Spleen (tissue), 11 donors: ENCODE results near the gene LARP4. TPM values are rescaled to one million over a fixed set of nuclear protein-coding genes. Genes with fewer than 3 reads are reported as not detected.
"Not testable (repeated sequence)": the region's sequence is repeated elsewhere in the genome, so short reads cannot be mapped to it uniquely, and the experiment has no call there.

Experiments used
- DNase-seq: peaks from one replicate; pipeline ENCODE4 v3.0.0-alpha.2; 2020
- H3K27ac ChIP-seq, 8 donors: fragments of 200-600 bp; sonication (generic) in 7 of 8; 1 replicate in 4 of 8; 2 replicates in 4 of 8; pipeline versions ENCODE4 v1.5.0 to v1.8.0; 2016 to 2021; ENCODE audit warnings: inconsistent platforms in 4 of 8, mild to moderate bottlenecking in 4 of 8, moderate library complexity in 1 of 8
- H3K27me3 ChIP-seq, 7 donors: fragments of 200-600 bp; sonication (generic) in 6 of 7; replicated peaks in 1 of 7; 1 replicate in 4 of 7; 2 replicates in 3 of 7; pipeline versions ENCODE4 v1.5.0 to v1.8.0; 2016 to 2021; ENCODE audit warnings: inconsistent platforms in 3 of 7, mild to moderate bottlenecking in 1 of 7
- H3K36me3 ChIP-seq, 6 donors: fragments of 200-600 bp; sonication (generic) in 5 of 6; 1 replicate in 4 of 6; 2 replicates in 2 of 6; pipeline versions ENCODE4 v1.5.0 to v1.8.0; 2016 to 2021; ENCODE audit warnings: inconsistent platforms in 2 of 6
- H3K4me1 ChIP-seq, 6 donors: fragments of 200-600 bp; sonication (generic) in 5 of 6; 1 replicate in 3 of 6; 2 replicates in 3 of 6; pipeline versions ENCODE4 v1.5.0 to v1.8.0; 2016 to 2021; ENCODE audit warnings: inconsistent platforms in 3 of 6
- H3K4me3 ChIP-seq, 8 donors: fragments of 200-600 bp; sonication (generic) in 7 of 8; 1 replicate in 4 of 8; 2 replicates in 4 of 8; pipeline versions ENCODE4 v1.5.0 to v1.8.0; 2016 to 2021; ENCODE audit warnings: inconsistent platforms in 4 of 8, mild to moderate bottlenecking in 4 of 8, moderate library complexity in 2 of 8
- H3K9me3 ChIP-seq, 8 donors: fragments of 200-600 bp; sonication (generic) in 7 of 8; 1 replicate in 4 of 8; 2 replicates in 4 of 8; pipeline versions ENCODE4 v1.5.0 to v1.8.0; 2016 to 2021; ENCODE audit warnings: inconsistent platforms in 4 of 8
- CTCF ChIP-seq, 11 experiments: fragments of 200-600 bp in 7 of 11; fragments of 450-650 bp in 4 of 11; sonication (generic) in 4 of 11; IDR thresholded peaks in 8 of 11; conservative IDR thresholded peaks in 3 of 11; 1 replicate in 7 of 11; 2 replicates in 4 of 11; pipeline versions ENCODE4 v1.4.0 to v1.8.0; 2016 to 2021; ENCODE audit warnings: antibody characterized with exemption in 11 of 11, inconsistent platforms in 4 of 11, mild to moderate bottlenecking in 1 of 11
- POLR2A ChIP-seq, 3 donors: fragments of 450-650 bp; IDR thresholded peaks; one replicate each; pipeline ENCODE4 v1.5.1; 2017; ENCODE audit warnings: antibody characterized with exemption in 3 of 3, mild to moderate bottlenecking in 1 of 3
- POLR2AphosphoS5 ChIP-seq, 3 donors: sonication (generic); formaldehyde crosslinking; IDR thresholded peaks; one replicate each; pipeline ENCODE4 v1.5.1; 2017; ENCODE audit warnings: antibody characterized with exemption in 3 of 3
- WGBS, 5 donors: extraction: QIAGEN DNeasy Blood & Tissue Kit in 3 of 5; methylation state at CpG; one replicate each; pipeline versions ENCODE4 v1.1.5 to v1.1.7; 2013 to 2018; 5-methylcytosine and 5-hydroxymethylcytosine counted together
- intact Hi-C: fragments of 100-400 bp; cut with DNase I; formaldehyde crosslinking; loops from one replicate; pipeline ENCODE4 v1.15.0; 2023; ENCODE audit warnings: low total_unique reads
- polyA plus RNA-seq, 3 donors: library from polyadenylated mRNA; stranded (reverse); fragments of 200-250 nt; gene quantifications; one replicate each; pipeline ENCODE4 v1.2.1, GENCODE V29; 2013
- total RNA-seq, 7 donors: library from RNA; depleted of rRNA in 3 of 7; stranded (reverse); fragments of >200 nt in 3 of 7; fragmentation: NEBNext Ultra II Directional in 4 of 7; extraction: Animal tissue kit (Norgen Biotek cat#: 25700) in 4 of 7; gene quantifications; one replicate each; pipeline versions ENCODE4 v1.1.0 to v1.2.1, GENCODE V29; 2016 to 2021
- donor health status: healthy with polysubstance abuse.
- donor health status: DM: no; HTN: no; CAD: no; lungs with moderate emphysema.
- donor health status: DM: no; HTN: no; CAD: no.
- donor health status: Bipolar disorder and iron deficiency.
- donor health status: healthy.
- donor health status: DM: no; HTN: no; CAD: no.
- donor health status: DM: yes; HTN: yes; CAD: no.

Gene LARP4
- total and polyA plus RNA-seq, 10 donors = 4.7 to 55.8 (median 46.0) TPM

GRCh38 chr12:50517421-50518048, 116.8 kb downstream of the LARP4 start:
- H3K4me1 ChIP-seq = peaks cover 46 to 100% (median 91%) of the 10 kb centered on the region in 6 donors
- 4 to 16% (median 8%) methylated on average over 3 of the region's 3 CpGs for WGBS, 5 donors
- H3K27me3 ChIP-seq = no peaks in the 10 kb centered on the region
- TF ChIP-seq CTCF (IDR thresholded peaks at IDR 0.05 in 8 of 11, conservative IDR thresholded peaks at IDR 0.05 in 3 of 11) (peak in 1 of 11 experiments; percentile 19), POLR2A (IDR thresholded peaks at IDR 0.05) (no peak), POLR2AphosphoS5 (IDR thresholded peaks at IDR 0.05) (peak in 1 of 3 donors; percentile 22)
- no peaks in the 10 kb centered on the region for H3K36me3 ChIP-seq
- H3K4me3 ChIP-seq = peak overlapping the region in 1 of 8 donors; percentile 39
- H3K27ac ChIP-seq = peak overlapping the region; percentile 51 to 92 (median 88)
- no peaks in the 10 kb centered on the region for H3K9me3 ChIP-seq
- DNase-seq = no peak
- intact Hi-C loops = no loop called here

- Histone ChIP-seq H3K36me3 (no peaks in the 10 kb centered on the region), H3K4me1 (peaks cover 46 to 97% (median 87%) of the 10 kb centered on the region in 6 donors), H3K27me3 (no peaks in the 10 kb centered on the region), H3K27ac (peak overlapping the region; percentile 51 to 92 (median 88)), H3K9me3 (no peaks in the 10 kb centered on the region), H3K4me3 (peak overlapping the region in 1 of 8 donors; percentile 39)
- 68 to 85% (median 77%) methylated on average over 11 of the region's 11 CpGs for WGBS, 5 donors
- TF ChIP-seq CTCF (IDR thresholded peaks at IDR 0.05 in 8 of 11, conservative IDR thresholded peaks at IDR 0.05 in 3 of 11) = no peak
- TF ChIP-seq POLR2A (IDR thresholded peaks at IDR 0.05) = no peak
- TF ChIP-seq POLR2AphosphoS5 (IDR thresholded peaks at IDR 0.05) = no peak
- peak; percentile 81 for DNase-seq
- intact Hi-C loops = no loop called here
Observed at GRCh38 chr12:50518090-50518489, 117.4 kb downstream of the LARP4 start.

- H3K36me3 ChIP-seq = peaks cover 0 to 2% (median 0%) of the 10 kb centered on the region in 6 donors
- TF ChIP-seq CTCF (IDR thresholded peaks at IDR 0.05 in 8 of 11, conservative IDR thresholded peaks at IDR 0.05 in 3 of 11) (no peak), POLR2A (IDR thresholded peaks at IDR 0.05) (no peak), POLR2AphosphoS5 (IDR thresholded peaks at IDR 0.05) (no peak)
- 75 to 91% (median 81%) methylated on average over 1 of the region's 1 CpG for WGBS, 5 donors
- no peaks in the 10 kb centered on the region for H3K9me3 ChIP-seq
- intact Hi-C loops = no loop called here
- DNase-seq = no peak
- H3K4me1 ChIP-seq = peaks cover 33 to 93% (median 80%) of the 10 kb centered on the region in 6 donors
- no peaks in the 10 kb centered on the region for H3K27me3 ChIP-seq
- no peak overlapping the region for H3K4me3 ChIP-seq
- peak overlapping the region; percentile 73 to 92 (median 88) for H3K27ac ChIP-seq
Observed at GRCh38 chr12:50519353-50519752, 118.7 kb downstream of the LARP4 start.

GRCh38 chr12:50520416-50521207, 119.9 kb downstream of the LARP4 start:
- H3K27me3 ChIP-seq = no peaks in the 10 kb centered on the region
- intact Hi-C loops = no loop called here
- H3K9me3 ChIP-seq = no peaks in the 10 kb centered on the region
- H3K4me1 ChIP-seq = peaks cover 22 to 93% (median 75%) of the 10 kb centered on the region in 6 donors
- peaks cover 0 to 9% (median 0%) of the 10 kb centered on the region in 6 donors for H3K36me3 ChIP-seq
- peak overlapping the region; percentile 73 to 92 (median 88) for H3K27ac ChIP-seq
- no peak for TF ChIP-seq CTCF (IDR thresholded peaks at IDR 0.05 in 8 of 11, conservative IDR thresholded peaks at IDR 0.05 in 3 of 11)
- no peak for TF ChIP-seq POLR2AphosphoS5 (IDR thresholded peaks at IDR 0.05)
- no peak for TF ChIP-seq POLR2A (IDR thresholded peaks at IDR 0.05)
- 43 to 60% (median 54%) methylated on average over 8 of the region's 8 CpGs for WGBS, 5 donors
- H3K4me3 ChIP-seq = peak overlapping the region in 2 of 8 donors; percentile 3 to 42
- no peak for DNase-seq

GRCh38 chr12:50521781-50522180, 121.1 kb downstream of the LARP4 start:
- peak overlapping the region in 5 of 8 donors; percentile 83 to 92 (median 89) for H3K27ac ChIP-seq
- H3K4me3 ChIP-seq, H3K9me3 ChIP-seq, intact Hi-C loops, H3K27me3 ChIP-seq, DNase-seq: not testable (repeated sequence)
- WGBS, 5 donors = 96 to 98% (median 96%) methylated on average over 4 of the region's 4 CpGs
- peaks cover 0 to 10% (median 0%) of the 10 kb centered on the region in 6 donors for H3K36me3 ChIP-seq
- peaks cover 22 to 93% (median 72%) of the 10 kb centered on the region in 6 donors for H3K4me1 ChIP-seq
